Measurements from ENCODE around the gene GTSF1L.

GRCh38 chr20:43752051-43752360 lies 25.2 kb upstream of the GTSF1L start:
- TF ChIP-seq, protein P1, sequence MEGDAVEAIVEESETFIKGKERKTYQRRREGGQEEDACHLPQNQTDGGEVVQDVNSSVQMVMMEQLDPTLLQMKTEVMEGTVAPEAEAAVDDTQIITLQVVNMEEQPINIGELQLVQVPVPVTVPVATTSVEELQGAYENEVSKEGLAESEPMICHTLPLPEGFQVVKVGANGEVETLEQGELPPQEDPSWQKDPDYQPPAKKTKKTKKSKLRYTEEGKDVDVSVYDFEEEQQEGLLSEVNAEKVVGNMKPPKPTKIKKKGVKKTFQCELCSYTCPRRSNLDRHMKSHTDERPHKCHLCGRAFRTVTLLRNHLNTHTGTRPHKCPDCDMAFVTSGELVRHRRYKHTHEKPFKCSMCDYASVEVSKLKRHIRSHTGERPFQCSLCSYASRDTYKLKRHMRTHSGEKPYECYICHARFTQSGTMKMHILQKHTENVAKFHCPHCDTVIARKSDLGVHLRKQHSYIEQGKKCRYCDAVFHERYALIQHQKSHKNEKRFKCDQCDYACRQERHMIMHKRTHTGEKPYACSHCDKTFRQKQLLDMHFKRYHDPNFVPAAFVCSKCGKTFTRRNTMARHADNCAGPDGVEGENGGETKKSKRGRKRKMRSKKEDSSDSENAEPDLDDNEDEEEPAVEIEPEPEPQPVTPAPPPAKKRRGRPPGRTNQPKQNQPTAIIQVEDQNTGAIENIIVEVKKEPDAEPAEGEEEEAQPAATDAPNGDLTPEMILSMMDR (conservative IDR thresholded peaks at IDR 0.05; ENCODE audit: low read depth, low read length), result no peak
- TF ChIP-seq RAD21 (IDR thresholded peaks at IDR 0.05; ENCODE audit: low read length) (no peak), CEBPB (IDR thresholded peaks at IDR 0.05; ENCODE audit: low read depth, low read length) (no peak), POLR2A (IDR thresholded peaks at IDR 0.05; ENCODE audit: low read depth, low read length) (no peak), MXI1 (IDR thresholded peaks at IDR 0.05; ENCODE audit: borderline replicate concordance, low read depth, low read length) (no peak), RFX5 (IDR thresholded peaks at IDR 0.05; ENCODE audit: low read depth, low read length) (no peak), CHD1 (IDR thresholded peaks at IDR 0.05; ENCODE audit: low read depth, low read length) (no peak), ELK1 (IDR thresholded peaks at IDR 0.05; ENCODE audit: borderline replicate concordance, low read depth, low read length) (no peak), FOS (IDR thresholded peaks at IDR 0.05; ENCODE audit: low read depth, low read length) (no peak), BHLHE40 (IDR thresholded peaks at IDR 0.05; ENCODE audit: low read depth, low read length) (no peak), SMC3 (IDR thresholded peaks at IDR 0.05; ENCODE audit: low read depth, low read length) (no peak), NFE2L2 (IDR thresholded peaks at IDR 0.05; ENCODE audit: low read depth, low read length) (no peak)
- TF ChIP-seq, protein P2, sequence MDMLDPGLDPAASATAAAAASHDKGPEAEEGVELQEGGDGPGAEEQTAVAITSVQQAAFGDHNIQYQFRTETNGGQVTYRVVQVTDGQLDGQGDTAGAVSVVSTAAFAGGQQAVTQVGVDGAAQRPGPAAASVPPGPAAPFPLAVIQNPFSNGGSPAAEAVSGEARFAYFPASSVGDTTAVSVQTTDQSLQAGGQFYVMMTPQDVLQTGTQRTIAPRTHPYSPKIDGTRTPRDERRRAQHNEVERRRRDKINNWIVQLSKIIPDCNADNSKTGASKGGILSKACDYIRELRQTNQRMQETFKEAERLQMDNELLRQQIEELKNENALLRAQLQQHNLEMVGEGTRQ (IDR thresholded peaks at IDR 0.05; ENCODE audit: low read depth, low read length), result no peak

All from IMR-90 (cell line).